ENCODE results near the gene PLEKHG3. TPM values are rescaled to one million over a fixed set of nuclear protein-coding genes. Genes with fewer than 3 reads are reported as not detected.

PLEKHG3 gene
- total and polyA plus RNA-seq, 10 of the 15 experiments (the other 5 are each of a cell fraction or from before 2014, with no cell fraction given): 0.03 to 0.73 (median 0.07) TPM; not detected in 5

GRCh38 chr14:64789696-64790095 is 85.5 kb downstream of the PLEKHG3 start:
- no peak overlapping the region for H3K4me2 ChIP-seq (ENCODE audit: control insufficient read depth, insufficient read depth)
- no peaks in the 10 kb centered on the region for H3K79me2 ChIP-seq (ENCODE audit: control insufficient read depth, insufficient read depth, low read length)
- H3K9ac ChIP-seq (ENCODE audit: control insufficient read depth, insufficient read depth, low read length): no peak overlapping the region
- H4K20me1 ChIP-seq (ENCODE audit: control insufficient read depth, insufficient read depth): no peaks in the 10 kb centered on the region
- DNase-seq (ENCODE audit: low read depth, low spot score) (no peak), ATAC-seq (no peak), FAIRE-seq (no peak)
- ChIA-PET CTCF (interaction anchor here (1.9 kb wide), 1 partner anchor 14 kb away, joined by 8 read pairs; no protein-coding TSS in a partner anchor), POLR2A (no interaction called here), SMC1A (ENCODE audit: uncharacterized antibody, unreplicated experiment) (interaction anchor here (0.8 to 1.0 kb wide), 2 partner anchors 34 to 100 kb away, joined by 3 read pairs; no protein-coding TSS in a partner anchor), RAD21 (ENCODE audit: unreplicated experiment) (no interaction called here)
- no peaks in the 10 kb centered on the region for H3K4me1 ChIP-seq (ENCODE audit: control insufficient read depth, insufficient read depth, low read length)
- peaks cover 0 to 3% of the 10 kb centered on the region in 2 experiments; a peak in 3 of 4 replicates for H3K27me3 ChIP-seq (replicated peaks in 1 of 2; ENCODE audit: control insufficient read depth in 2 of 2, insufficient read depth in 2 of 2, low read length in 1 of 2)
- H3K27ac ChIP-seq (ENCODE audit: control insufficient read depth, insufficient read depth): no peak overlapping the region
- H3K9me3 ChIP-seq (replicated peaks; ENCODE audit: control insufficient read depth, insufficient read depth, low read length): no peaks in the 10 kb centered on the region
- no peak for TF ChIP-seq NRF1 (conservative IDR thresholded peaks at IDR 0.05; ENCODE audit: low read depth, low read length)
- TF ChIP-seq SRF (IDR thresholded peaks at IDR 0.05; ENCODE audit: low read depth in 2 of 2, low read length in 2 of 2): no peak
- TF ChIP-seq EGR1 (IDR thresholded peaks at IDR 0.05; ENCODE audit: borderline replicate concordance in 1 of 2, low read depth in 2 of 2, low read length in 2 of 2): no peak
- TF ChIP-seq ATF7 (IDR thresholded peaks at IDR 0.05; ENCODE audit: low read depth): no peak
- no peak for TF ChIP-seq CREB1 (IDR thresholded peaks at IDR 0.05; ENCODE audit: low read depth)
- no peak for TF ChIP-seq YY1 (IDR thresholded peaks at IDR 0.05; ENCODE audit: low read depth, low read length)
- 38% methylated on average over 5 of the region's 5 CpGs for WGBS (ENCODE audit: insufficient coverage, insufficient replicate concordance, low lambda C conversion rate, missing lambda C conversion rate)
- H2AFZ ChIP-seq (ENCODE audit: control insufficient read depth, low read depth, low read length): no peak overlapping the region
- no peak overlapping the region for H3K4me3 ChIP-seq
- no peaks in the 10 kb centered on the region for H3K36me3 ChIP-seq (ENCODE audit: control insufficient read depth in 2 of 2, insufficient read depth in 2 of 2, low read length in 1 of 2)
- BruUV-seq (replicated peaks): no TSS peak
- intact Hi-C loops (cut with micrococcal nuclease; ENCODE audit: unreplicated experiment) (no loop called here), in situ Hi-C loops (cut with MboI) (no loop called here)

GRCh38 chr14:64790478-64790877 is 86.3 kb downstream of the PLEKHG3 start:
- no peak overlapping the region for H3K4me3 ChIP-seq
- H3K4me1 ChIP-seq (ENCODE audit: control insufficient read depth, insufficient read depth, low read length): no peaks in the 10 kb centered on the region
- no peaks in the 10 kb centered on the region for H3K79me2 ChIP-seq (ENCODE audit: control insufficient read depth, insufficient read depth, low read length)
- H3K27me3 ChIP-seq (replicated peaks in 1 of 2; ENCODE audit: control insufficient read depth in 2 of 2, insufficient read depth in 2 of 2, low read length in 1 of 2): peaks cover 0 to 3% of the 10 kb centered on the region in 2 experiments; a peak in 3 of 4 replicates
- no peak for DNase-seq (ENCODE audit: low read depth, low spot score)
- intact Hi-C loops (cut with micrococcal nuclease; ENCODE audit: unreplicated experiment): no loop called here
- TF ChIP-seq HDGF (IDR thresholded peaks at IDR 0.05) (no peak), SP1 (IDR thresholded peaks at IDR 0.05; ENCODE audit: low read depth, low read length) (no peak)
- no peak overlapping the region for H3K9ac ChIP-seq (ENCODE audit: control insufficient read depth, insufficient read depth, low read length)
- ChIA-PET POLR2A (no interaction called here), CTCF (interaction anchor here (1.9 kb wide), 1 partner anchor 14 kb away, joined by 8 read pairs; no protein-coding TSS in a partner anchor), SMC1A (ENCODE audit: uncharacterized antibody, unreplicated experiment) (interaction anchor here (1.0 kb wide), 2 partner anchors 99 to 116 kb away, joined by 3 to 4 read pairs; no protein-coding TSS in a partner anchor), RAD21 (ENCODE audit: unreplicated experiment) (no interaction called here)
- H3K9me3 ChIP-seq (replicated peaks; ENCODE audit: control insufficient read depth, insufficient read depth, low read length): no peaks in the 10 kb centered on the region
- WGBS (ENCODE audit: insufficient coverage, insufficient replicate concordance, low lambda C conversion rate, missing lambda C conversion rate): 44% methylated on average over 6 of the region's 6 CpGs
- no TSS peak for BruUV-seq (replicated peaks)
- H3K36me3 ChIP-seq (ENCODE audit: control insufficient read depth in 2 of 2, insufficient read depth in 2 of 2, low read length in 1 of 2): no peaks in the 10 kb centered on the region
- in situ Hi-C loops (cut with MboI): no loop called here
- H2AFZ ChIP-seq (ENCODE audit: control insufficient read depth, low read depth, low read length): no peak overlapping the region
- no peak overlapping the region for H3K4me2 ChIP-seq (ENCODE audit: control insufficient read depth, insufficient read depth)
- ATAC-seq: no peak
- H3K27ac ChIP-seq (ENCODE audit: control insufficient read depth, insufficient read depth): no peak overlapping the region
- H4K20me1 ChIP-seq (ENCODE audit: control insufficient read depth, insufficient read depth): no peaks in the 10 kb centered on the region
- FAIRE-seq: no peak
